Measurements from ENCODE around the gene AIPL1. TPM values are rescaled to one million over a fixed set of nuclear protein-coding genes. Genes with fewer than 3 reads are reported as not detected.

Gene AIPL1
- total RNA-seq, 1 experiment from 2014 or later: 0.46 TPM

- TF ChIP-seq ERG (CRISPR knock-in tag; IDR thresholded peaks at IDR 0.05): no peak
- TF ChIP-seq CREM (CRISPR knock-in tag; IDR thresholded peaks at IDR 0.05): no peak
- no peak for TF ChIP-seq NFE2L1 (CRISPR knock-in tag; IDR thresholded peaks at IDR 0.05)
- no peak for TF ChIP-seq ZNF425 (CRISPR knock-in tag; conservative IDR thresholded peaks at IDR 0.05)
- no peak for TF ChIP-seq CREB1 (CRISPR knock-in tag; IDR thresholded peaks at IDR 0.05)
- no peak for TF ChIP-seq SP1 (CRISPR knock-in tag; conservative IDR thresholded peaks at IDR 0.05)
- no peak for TF ChIP-seq ESRRA (CRISPR knock-in tag; IDR thresholded peaks at IDR 0.05; ENCODE audit: borderline replicate concordance)
- no peak for TF ChIP-seq USF2 (CRISPR knock-in tag; IDR thresholded peaks at IDR 0.05)
Observed at GRCh38 chr17:6437466-6437865, 2.5 kb upstream of the AIPL1 start (continued).

- DNase-seq (ENCODE audit: low spot score) (peak; percentile 79), ATAC-seq (peak; percentile 93)
- 0 out of 2 replicates have a peak, but pooled peaks cover 2% of the 10 kb centered on the region for H3K27me3 Mint-ChIP-seq (ENCODE audit: low read depth)
- H3K27ac Mint-ChIP-seq: no peak overlapping the region; the same call in 1 of the 2 replicates
- TF ChIP-seq EMX1 (CRISPR knock-in tag; IDR thresholded peaks at IDR 0.05) (no peak), CTCF (IDR thresholded peaks at IDR 0.05) (peak; percentile 74)
- CTCF ChIA-PET: interaction anchor here (0.5 to 2.4 kb wide), 48 partner anchors 9 to 935 kb away, joined by 3 to 18 read pairs (median 4); partner anchors contain the start of gene PIMREG
- peaks cover 17% of the 10 kb centered on the region for H3K9me3 Mint-ChIP-seq
- H3K4me1 Mint-ChIP-seq: peaks cover 43% of the 10 kb centered on the region
- H3K36me3 Mint-ChIP-seq: peaks cover 6% of the 10 kb centered on the region
- POLR2A ChIA-PET: interaction anchor here (0.9 kb wide), 1 partner anchor 949 kb away, joined by 3 read pairs; no protein-coding TSS in a partner anchor
- no peak overlapping the region; the same call in 1 of the 2 replicates for H3K4me3 Mint-ChIP-seq
Observed at GRCh38 chr17:6435968-6436367, 1.0 kb upstream of the AIPL1 start.

- Mint-ChIP-seq H3K9me3 (peaks cover 18% of the 10 kb centered on the region), H3K4me1 (peaks cover 4% of the 10 kb centered on the region), H3K4me3 (no peak overlapping the region), H3K36me3 (peaks cover 11% of the 10 kb centered on the region), H3K27me3 (ENCODE audit: low read depth) (no peaks in the 10 kb centered on the region), H3K27ac (no peak overlapping the region)
- CTCF ChIA-PET: interaction anchor here (0.5 kb wide), 1 partner anchor 593 kb away, joined by 3 read pairs; no protein-coding TSS in a partner anchor
- DNase-seq (ENCODE audit: low spot score): no peak
- no peak for TF ChIP-seq IRF1 (CRISPR knock-in tag; IDR thresholded peaks at IDR 0.05)
- TF ChIP-seq ZNF138 (CRISPR knock-in tag; conservative IDR thresholded peaks at IDR 0.05): no peak
- TF ChIP-seq CTCF (IDR thresholded peaks at IDR 0.05): peak; percentile 37
- no peak for TF ChIP-seq ZNF317 (CRISPR knock-in tag; IDR thresholded peaks at IDR 0.05; ENCODE audit: borderline replicate concordance, low read depth)
- no peak for TF ChIP-seq ZMAT4 (CRISPR knock-in tag; IDR thresholded peaks at IDR 0.05)
- no peak for TF ChIP-seq NFE2L1 (CRISPR knock-in tag; IDR thresholded peaks at IDR 0.05)
- no peak for TF ChIP-seq FOXP1 (CRISPR knock-in tag; IDR thresholded peaks at IDR 0.05; ENCODE audit: borderline replicate concordance)
- no peak for ATAC-seq
- POLR2A ChIA-PET: no interaction called here
Observed at GRCh38 chr17:6430769-6431168, 4.2 kb downstream of the AIPL1 start.

All from WTC11 (cell line).